Measurements from ENCODE around the gene C10orf90.

C10orf90 gene

DNA sequence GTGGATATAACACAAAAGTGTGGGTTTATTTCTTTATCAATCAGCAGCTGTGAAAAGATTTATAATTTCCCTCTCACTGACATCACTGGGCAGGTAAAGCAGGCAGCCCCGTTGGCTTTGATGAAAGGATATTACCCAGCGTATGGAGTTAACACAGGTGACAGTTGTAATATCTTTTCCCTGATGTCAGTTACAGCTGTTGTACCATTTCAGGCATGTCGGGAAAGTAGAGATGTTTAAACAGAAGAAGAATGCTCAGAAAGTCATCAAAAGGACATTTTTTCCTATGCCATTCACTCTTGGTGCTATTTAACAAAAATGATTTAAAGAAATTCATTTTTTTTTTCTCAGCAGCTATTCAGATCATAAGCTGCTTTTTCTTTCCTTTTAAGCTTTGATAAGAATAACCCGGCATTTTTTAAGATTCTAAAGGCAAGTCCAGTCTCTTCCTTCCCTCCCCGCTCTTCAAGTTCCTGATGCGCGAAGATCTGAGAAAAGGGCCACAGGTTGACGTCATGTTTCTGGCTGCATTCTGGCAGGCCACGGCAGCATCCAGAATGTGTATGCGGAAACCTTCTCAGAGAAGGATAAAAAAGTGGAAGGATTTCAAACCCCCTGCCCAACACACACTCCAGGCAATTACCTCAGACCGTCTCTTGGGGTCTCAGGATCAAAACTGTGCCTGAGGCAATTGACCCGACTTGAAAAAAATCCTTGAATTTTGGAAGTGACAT is 249.8 kb downstream of the C10orf90 start:
- H3K27me3 Mint-ChIP-seq: peaks cover 2% of the 10 kb centered on the region
- H3K27ac Mint-ChIP-seq: no peak overlapping the region
- no peak for ATAC-seq (ENCODE audit: low read depth)
- no peak overlapping the region for H3K4me3 Mint-ChIP-seq
- H3K4me1 Mint-ChIP-seq: no peaks in the 10 kb centered on the region
- DNase-seq (ENCODE audit: low spot score in 2 of 2): no peak
- H3K9me3 Mint-ChIP-seq: peaks cover 11% of the 10 kb centered on the region
- H3K36me3 Mint-ChIP-seq: no peaks in the 10 kb centered on the region

DNA sequence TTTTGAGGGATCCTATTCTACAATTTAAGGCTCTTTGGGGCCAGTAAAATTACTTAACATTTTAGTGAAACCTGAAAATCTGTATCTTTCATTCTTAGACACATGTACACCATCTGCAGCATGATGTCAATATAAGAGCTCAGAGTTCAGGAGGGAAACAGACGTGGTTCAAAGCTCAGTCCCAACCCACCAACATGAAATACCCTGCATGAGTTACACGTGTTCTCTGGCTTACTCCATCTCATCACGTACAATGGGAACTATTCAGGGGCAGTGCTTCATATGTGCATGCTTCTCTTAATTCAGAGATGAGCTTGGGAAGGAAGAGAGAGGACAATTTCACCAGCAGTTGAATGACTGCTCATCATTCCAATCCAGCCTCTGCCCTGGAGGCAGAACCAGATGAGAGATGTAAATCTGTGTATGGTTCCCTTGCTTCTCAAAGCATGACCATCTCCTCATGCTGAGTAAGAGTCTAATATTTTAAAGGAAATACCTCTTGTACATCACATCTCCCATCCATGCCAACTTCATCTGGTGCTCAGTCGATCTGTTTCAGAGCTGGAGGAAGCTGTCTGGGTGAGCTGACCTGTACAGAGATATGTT is 253.2 kb downstream of the C10orf90 start:
- Mint-ChIP-seq H3K36me3 (no peaks in the 10 kb centered on the region), H3K4me3 (no peak overlapping the region)
- ATAC-seq (ENCODE audit: low read depth): no peak

GRCh38 chr10:126409821-126410220 is 260.7 kb downstream of the C10orf90 start:
- Mint-ChIP-seq H3K9me3 (no peaks in the 10 kb centered on the region), H3K4me1 (no peaks in the 10 kb centered on the region), H3K4me3 (no peak overlapping the region), H3K27ac (no peak overlapping the region), H3K27me3 (no peaks in the 10 kb centered on the region), H3K36me3 (no peaks in the 10 kb centered on the region)
- DNase-seq (ENCODE audit: low spot score in 2 of 2) (no peak), ATAC-seq (ENCODE audit: low read depth) (no peak)

More for the DNA sequence above, 253.2 kb downstream of the C10orf90 start:
- Mint-ChIP-seq H3K4me1 (no peaks in the 10 kb centered on the region), H3K27ac (no peak overlapping the region), H3K27me3 (peaks cover 2% of the 10 kb centered on the region), H3K9me3 (peaks cover 8% of the 10 kb centered on the region)
- DNase-seq (ENCODE audit: low spot score in 2 of 2): no peak

DNA sequence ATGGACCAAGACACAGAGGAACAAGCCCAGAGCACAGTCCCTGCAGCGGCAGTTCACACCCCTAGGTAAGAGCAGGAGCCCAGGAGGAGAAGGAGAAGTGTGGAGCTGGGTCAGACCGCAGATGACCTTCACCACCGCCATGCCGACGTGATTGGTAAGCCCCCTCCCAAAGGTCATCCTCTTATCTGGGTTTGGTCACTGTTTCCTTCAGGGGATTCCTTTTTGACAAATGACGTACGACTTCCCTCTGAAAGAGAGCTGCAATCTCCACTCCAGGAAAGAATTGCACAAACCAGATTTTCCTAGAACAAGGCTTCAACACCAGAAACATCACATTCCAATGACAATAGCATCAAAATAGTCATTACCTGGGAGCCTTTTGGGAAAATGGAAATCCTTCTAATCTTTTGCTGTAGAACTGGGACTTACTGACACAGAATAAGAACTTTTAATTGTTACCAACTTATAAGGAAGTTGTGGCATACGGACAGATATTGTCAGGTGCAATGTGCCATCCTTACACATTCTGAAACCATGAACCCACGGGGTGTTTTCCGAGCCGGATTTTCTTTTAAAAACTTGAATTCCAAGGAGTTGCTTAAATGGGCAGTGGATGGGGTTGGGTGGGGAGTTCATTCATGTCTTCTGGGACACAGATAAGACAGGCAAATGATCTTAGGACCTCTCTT is 261.4 kb downstream of the C10orf90 start:
- no peaks in the 10 kb centered on the region for H3K36me3 Mint-ChIP-seq
- no peaks in the 10 kb centered on the region for H3K4me1 Mint-ChIP-seq
- DNase-seq (ENCODE audit: low spot score in 2 of 2) (no peak), ATAC-seq (ENCODE audit: low read depth) (no peak)
- H3K27ac Mint-ChIP-seq: no peak overlapping the region
- H3K27me3 Mint-ChIP-seq: no peaks in the 10 kb centered on the region
- H3K4me3 Mint-ChIP-seq: no peak overlapping the region
- H3K9me3 Mint-ChIP-seq: no peaks in the 10 kb centered on the region

DNA sequence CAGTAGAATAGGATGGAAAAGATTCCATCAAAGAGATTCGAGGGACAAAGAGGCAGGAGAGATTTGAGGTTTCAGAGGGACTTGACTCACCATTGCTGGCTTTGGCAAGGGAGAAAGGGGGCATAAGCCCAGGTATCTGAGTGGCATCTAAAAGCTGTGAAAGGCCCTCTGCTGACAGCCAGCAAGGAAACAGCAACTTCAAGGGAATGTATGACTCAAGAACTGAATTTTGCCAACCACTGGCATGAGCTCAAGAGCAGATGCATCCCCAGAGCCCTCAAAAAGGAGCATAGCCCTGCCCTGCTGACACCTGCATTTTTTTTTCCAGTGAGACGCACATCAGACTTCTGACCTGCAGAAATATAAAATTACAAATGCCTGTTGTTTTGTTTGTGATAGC is 262.7 kb downstream of the C10orf90 start:
- H3K4me1 Mint-ChIP-seq: no peaks in the 10 kb centered on the region
- no peaks in the 10 kb centered on the region for H3K36me3 Mint-ChIP-seq
- H3K27me3 Mint-ChIP-seq: no peaks in the 10 kb centered on the region
- H3K9me3 Mint-ChIP-seq: no peaks in the 10 kb centered on the region
- ATAC-seq (ENCODE audit: low read depth) (no peak), DNase-seq (ENCODE audit: low spot score in 2 of 2) (no peak)
- no peak overlapping the region for H3K4me3 Mint-ChIP-seq
- H3K27ac Mint-ChIP-seq: no peak overlapping the region

GRCh38 chr10:126405239-126405775 is 265.2 kb downstream of the C10orf90 start:
- Mint-ChIP-seq H3K9me3 (no peaks in the 10 kb centered on the region), H3K4me3 (no peak overlapping the region), H3K36me3 (no peaks in the 10 kb centered on the region), H3K27me3 (no peaks in the 10 kb centered on the region), H3K4me1 (no peaks in the 10 kb centered on the region), H3K27ac (no peak overlapping the region)
- ATAC-seq (ENCODE audit: low read depth) (no peak), DNase-seq (ENCODE audit: low spot score in 2 of 2) (no peak)

DNA sequence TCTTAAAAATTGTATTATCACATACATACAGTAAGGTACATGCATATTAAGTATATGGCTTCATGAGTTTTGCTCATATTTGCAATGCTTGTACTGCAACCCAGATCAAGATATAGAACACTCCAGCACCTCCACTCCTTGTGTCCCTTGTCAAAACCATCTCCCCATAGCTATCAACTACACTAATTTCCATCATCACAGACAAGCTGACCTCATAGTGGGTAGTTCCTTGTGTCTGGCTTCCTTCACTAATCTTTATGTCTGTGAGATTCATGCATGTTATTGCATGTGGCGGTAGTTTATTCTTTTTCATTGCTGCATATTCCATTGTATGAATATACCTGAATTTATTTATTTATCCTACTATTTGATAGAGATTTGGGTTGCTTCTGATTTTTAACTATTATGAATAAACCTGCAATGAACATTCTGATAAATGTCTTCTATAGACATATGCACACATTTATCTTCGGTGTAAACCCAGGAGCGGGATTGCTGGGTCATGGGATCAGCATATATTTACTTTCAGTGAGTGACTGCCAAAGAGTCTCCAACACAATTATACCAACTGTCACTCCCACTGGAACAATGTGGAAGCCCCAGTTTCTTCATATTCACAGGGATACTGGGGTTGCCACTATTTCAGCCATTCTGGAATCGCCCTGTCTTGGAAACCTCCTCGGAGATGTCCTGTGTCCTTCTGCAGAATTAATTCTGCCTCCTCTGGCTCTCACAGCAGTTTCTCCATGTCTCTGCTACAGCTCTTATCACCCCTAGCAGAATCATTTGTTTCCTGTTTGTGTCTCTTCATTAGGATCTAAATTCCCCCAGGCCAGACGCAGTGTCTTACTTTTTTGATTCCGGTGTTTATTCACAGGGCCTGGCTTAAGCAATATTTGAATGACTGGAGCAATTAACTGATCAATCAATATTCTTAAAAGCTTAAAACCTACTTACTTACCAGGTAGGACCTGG is 267.5 kb downstream of the C10orf90 start:
- H3K27ac Mint-ChIP-seq: no peak overlapping the region
- H3K9me3 Mint-ChIP-seq: no peaks in the 10 kb centered on the region
- ATAC-seq (ENCODE audit: low read depth) (no peak), DNase-seq (ENCODE audit: low spot score in 2 of 2) (no peak)
- H3K27me3 Mint-ChIP-seq: no peaks in the 10 kb centered on the region
- H3K36me3 Mint-ChIP-seq: no peaks in the 10 kb centered on the region
- no peak overlapping the region for H3K4me3 Mint-ChIP-seq
- no peaks in the 10 kb centered on the region for H3K4me1 Mint-ChIP-seq

- H3K4me1 Mint-ChIP-seq: no peaks in the 10 kb centered on the region
- H3K36me3 Mint-ChIP-seq: no peaks in the 10 kb centered on the region
- DNase-seq (ENCODE audit: low spot score in 2 of 2) (no peak), ATAC-seq (ENCODE audit: low read depth) (no peak)
- no peak overlapping the region for H3K4me3 Mint-ChIP-seq
- peaks cover 2% of the 10 kb centered on the region for H3K9me3 Mint-ChIP-seq
- no peak overlapping the region for H3K27ac Mint-ChIP-seq
- peaks cover 1% of the 10 kb centered on the region for H3K27me3 Mint-ChIP-seq
Observed at GRCh38 chr10:126400641-126401040, 269.9 kb downstream of the C10orf90 start.

- ATAC-seq (ENCODE audit: low read depth): no peak
Observed at GRCh38 chr10:126398924-126399323, 271.6 kb downstream of the C10orf90 start.

GRCh38 chr10:126398383-126398743 is 272.1 kb downstream of the C10orf90 start:
- Mint-ChIP-seq H3K4me3 (no peak overlapping the region), H3K36me3 (no peaks in the 10 kb centered on the region), H3K4me1 (no peaks in the 10 kb centered on the region), H3K27ac (no peak overlapping the region), H3K27me3 (peaks cover 1% of the 10 kb centered on the region), H3K9me3 (peaks cover 4% of the 10 kb centered on the region)
- DNase-seq (ENCODE audit: low spot score in 2 of 2): no peak
- no peak for ATAC-seq (ENCODE audit: low read depth)

More at GRCh38 chr10:126398924-126399323, 271.6 kb downstream of the C10orf90 start:
- Mint-ChIP-seq H3K9me3 (peaks cover 4% of the 10 kb centered on the region), H3K4me1 (no peaks in the 10 kb centered on the region), H3K4me3 (no peak overlapping the region), H3K36me3 (no peaks in the 10 kb centered on the region), H3K27me3 (peaks cover 1% of the 10 kb centered on the region), H3K27ac (no peak overlapping the region)
- no peak for DNase-seq (ENCODE audit: low spot score in 2 of 2)

- DNase-seq (ENCODE audit: low spot score in 2 of 2) (no peak), ATAC-seq (ENCODE audit: low read depth) (no peak)
- H3K9me3 Mint-ChIP-seq: peaks cover 4% of the 10 kb centered on the region
- no peaks in the 10 kb centered on the region for H3K36me3 Mint-ChIP-seq
- no peak overlapping the region for H3K4me3 Mint-ChIP-seq
- H3K27ac Mint-ChIP-seq: no peak overlapping the region
- H3K27me3 Mint-ChIP-seq: peaks cover 1% of the 10 kb centered on the region
- no peaks in the 10 kb centered on the region for H3K4me1 Mint-ChIP-seq
Observed at GRCh38 chr10:126397640-126398382, 272.7 kb downstream of the C10orf90 start.

DNA sequence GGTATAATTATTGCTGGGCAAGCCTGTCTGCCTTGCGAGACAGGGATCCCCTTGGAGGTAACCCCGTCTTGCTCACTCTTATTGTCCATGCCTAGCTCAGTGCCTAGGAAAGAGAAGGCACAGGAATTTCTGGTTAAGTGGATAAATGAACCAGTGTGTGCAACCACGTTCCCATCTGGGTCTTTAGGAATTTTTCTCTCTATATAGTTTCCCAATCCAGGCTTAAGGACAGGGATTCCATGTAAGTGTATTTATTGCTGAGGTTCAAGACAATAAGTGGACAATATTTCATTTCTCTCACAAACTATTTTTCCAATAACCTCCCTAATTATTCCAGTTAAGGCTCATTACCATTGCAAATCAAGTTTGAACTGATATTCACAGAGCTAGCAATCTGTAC is 273.3 kb downstream of the C10orf90 start:
- ATAC-seq (ENCODE audit: low read depth): no peak

GRCh38 chr10:126394948-126395347 is 275.5 kb downstream of the C10orf90 start:
- H3K27ac Mint-ChIP-seq: no peak overlapping the region
- ATAC-seq (ENCODE audit: low read depth): no peak
- H3K4me1 Mint-ChIP-seq: no peaks in the 10 kb centered on the region
- peaks cover 4% of the 10 kb centered on the region for H3K9me3 Mint-ChIP-seq
- no peak overlapping the region for H3K4me3 Mint-ChIP-seq
- DNase-seq (ENCODE audit: low spot score in 2 of 2): no peak
- no peaks in the 10 kb centered on the region for H3K36me3 Mint-ChIP-seq
- peaks cover 4% of the 10 kb centered on the region for H3K27me3 Mint-ChIP-seq

More for the DNA sequence above, 273.3 kb downstream of the C10orf90 start:
- H3K4me3 Mint-ChIP-seq: no peak overlapping the region
- H3K9me3 Mint-ChIP-seq: peaks cover 4% of the 10 kb centered on the region
- no peak for DNase-seq (ENCODE audit: low spot score in 2 of 2)
- H3K27ac Mint-ChIP-seq: no peak overlapping the region
- H3K36me3 Mint-ChIP-seq: no peaks in the 10 kb centered on the region
- peaks cover 1% of the 10 kb centered on the region for H3K27me3 Mint-ChIP-seq
- no peaks in the 10 kb centered on the region for H3K4me1 Mint-ChIP-seq

All from memory B cell (primary cell).